H1 (cell line): Measurements from ENCODE around the gene FGF5.

Source experiments
- BACH1 ChIP-seq: IDR thresholded peaks from 2 replicates; pipeline ENCODE4 v1.6.1; 2012; ENCODE audit warnings: low read length, improper control_type of control experiment
- CEBPB ChIP-seq: IDR thresholded peaks from 2 replicates; pipeline ENCODE4 v1.6.1; 2012; ENCODE audit warnings: low read depth, low read length
- CHD2 ChIP-seq: IDR thresholded peaks from 2 replicates; pipeline ENCODE4 v1.6.1; 2012; ENCODE audit warnings: low read length, improper control_type of control experiment
- EZH2 ChIP-seq: fragments of 200-600 bp; sonication (generic); IDR thresholded peaks from 2 replicates; pipeline ENCODE4 v1.7.1; 2012; ENCODE audit warnings: low read depth, mild to moderate bottlenecking, moderate library complexity, low read length, inconsistent platforms; ENCODE audit not compliant: severe bottlenecking
- JUN ChIP-seq: IDR thresholded peaks from 2 replicates; pipeline ENCODE4 v1.6.1; 2011; ENCODE audit warnings: low read depth, mild to moderate bottlenecking, improper control_type of control experiment, low read length
- JUND ChIP-seq: IDR thresholded peaks from 2 replicates; pipeline ENCODE4 v1.6.1; 2011; ENCODE audit warnings: mild to moderate bottlenecking, improper control_type of control experiment, low read length
- RAD21 ChIP-seq, 2 experiments: IDR thresholded peaks in 1 of 2; conservative IDR thresholded peaks in 1 of 2; 2 replicates each; pipeline ENCODE4 v1.6.1; 2011; ENCODE audit warnings: low read depth in 2 of 2, low read length in 2 of 2, improper control_type of control experiment in 1 of 2, inconsistent platforms in 1 of 2, mild to moderate bottlenecking in 1 of 2, moderate library complexity in 1 of 2
- RXRA ChIP-seq: IDR thresholded peaks from 2 replicates; pipeline ENCODE4 v1.6.1; 2011; ENCODE audit warnings: low read depth, mild to moderate bottlenecking, low read length, moderate library complexity; ENCODE audit not compliant: insufficient read depth
- USF2 ChIP-seq: IDR thresholded peaks from 2 replicates; pipeline ENCODE4 v1.6.1; 2011; ENCODE audit warnings: low read length, improper control_type of control experiment
- ZNF274 ChIP-seq: IDR thresholded peaks from 2 replicates; pipeline ENCODE4 v1.7.0; 2012; ENCODE audit warnings: low read length, borderline replicate concordance; ENCODE audit errors: extremely low read depth
- TF ChIP-seq, protein P1 (sequence below), 3 experiments: IDR thresholded peaks; 1 replicate in 2 of 3; 2 replicates in 1 of 3; pipeline versions ENCODE4 v1.5.1 to v1.6.1; 2011; ENCODE audit warnings: low read length in 3 of 3, mild to moderate bottlenecking in 3 of 3, inconsistent platforms in 2 of 3, low read depth in 1 of 3, moderate library complexity in 1 of 3; ENCODE audit not compliant: insufficient read depth in 1 of 3; ENCODE audit errors: control extremely low read depth in 1 of 3

GRCh38 chr4:80268081-80268823 is 1.8 kb downstream of the FGF5 start:
- TF ChIP-seq, protein P1, sequence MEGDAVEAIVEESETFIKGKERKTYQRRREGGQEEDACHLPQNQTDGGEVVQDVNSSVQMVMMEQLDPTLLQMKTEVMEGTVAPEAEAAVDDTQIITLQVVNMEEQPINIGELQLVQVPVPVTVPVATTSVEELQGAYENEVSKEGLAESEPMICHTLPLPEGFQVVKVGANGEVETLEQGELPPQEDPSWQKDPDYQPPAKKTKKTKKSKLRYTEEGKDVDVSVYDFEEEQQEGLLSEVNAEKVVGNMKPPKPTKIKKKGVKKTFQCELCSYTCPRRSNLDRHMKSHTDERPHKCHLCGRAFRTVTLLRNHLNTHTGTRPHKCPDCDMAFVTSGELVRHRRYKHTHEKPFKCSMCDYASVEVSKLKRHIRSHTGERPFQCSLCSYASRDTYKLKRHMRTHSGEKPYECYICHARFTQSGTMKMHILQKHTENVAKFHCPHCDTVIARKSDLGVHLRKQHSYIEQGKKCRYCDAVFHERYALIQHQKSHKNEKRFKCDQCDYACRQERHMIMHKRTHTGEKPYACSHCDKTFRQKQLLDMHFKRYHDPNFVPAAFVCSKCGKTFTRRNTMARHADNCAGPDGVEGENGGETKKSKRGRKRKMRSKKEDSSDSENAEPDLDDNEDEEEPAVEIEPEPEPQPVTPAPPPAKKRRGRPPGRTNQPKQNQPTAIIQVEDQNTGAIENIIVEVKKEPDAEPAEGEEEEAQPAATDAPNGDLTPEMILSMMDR (IDR thresholded peaks at IDR 0.05; ENCODE audit: control extremely low read depth in 1 of 3, insufficient read depth in 1 of 3, low read depth in 1 of 3, low read length in 3 of 3), result no peak
- TF ChIP-seq RAD21 (IDR thresholded peaks at IDR 0.05 in 1 of 2, conservative IDR thresholded peaks at IDR 0.05 in 1 of 2; ENCODE audit: low read depth in 2 of 2, low read length in 2 of 2) (no peak), CHD2 (no peak), EZH2 (peak; percentile 93), USF2 (no peak), ZNF274 (no peak), JUN (no peak), RXRA (no peak), JUND (no peak), BACH1 (no peak), CEBPB (no peak)
